SK-N-SH treated with all-trans-retinoic acid at 6 μM for 48 hours (cell line): ENCODE measurements around the gene DHX30.
A peak's percentile ranks its signal among the peaks of the same experiment; 100 is the strongest.

ENCODE experiments used
- ATAC-seq: fragments of 200-7000 bp; cut with Tn5 transposase; 3 replicates; pipeline ENCODE4 v1.9.1; 2020; ENCODE audit warnings: mild to moderate bottlenecking, moderate library complexity
- ARNTL ChIP-seq: fragments of 450-650 bp; formaldehyde crosslinking; IDR thresholded peaks from 2 replicates; pipeline ENCODE4 v1.5.0; 2020; ENCODE audit warnings: low read depth, mild to moderate bottlenecking, moderate library complexity, borderline replicate concordance
- CREB5 ChIP-seq: fragments of 250-450 bp; sonication (Bioruptor Pico); IDR thresholded peaks from 2 replicates; pipeline ENCODE4 v1.5.1; 2020; ENCODE audit warnings: low read depth, mild to moderate bottlenecking, moderate library complexity
- CSDC2 ChIP-seq: fragments of 250-450 bp; sonication (Bioruptor Pico); IDR thresholded peaks from 2 replicates; pipeline ENCODE4 v1.5.0; 2020; ENCODE audit warnings: mild to moderate bottlenecking, moderate library complexity
- CSRNP3 ChIP-seq: fragments of 250-450 bp; sonication (Bioruptor Pico); IDR thresholded peaks from 2 replicates; pipeline ENCODE4 v1.5.1; 2021; ENCODE audit warnings: mild to moderate bottlenecking, moderate library complexity
- ESRRG ChIP-seq: fragments of 250-450 bp; sonication (Bioruptor Pico); IDR thresholded peaks from 2 replicates; pipeline ENCODE4 v1.6.1; 2021; ENCODE audit warnings: mild to moderate bottlenecking
- GLIS3 ChIP-seq: fragments of 250-450 bp; sonication (Bioruptor Pico); IDR thresholded peaks from 2 replicates; pipeline ENCODE4 v1.5.0; 2020; ENCODE audit warnings: mild to moderate bottlenecking, moderate library complexity
- ISL1 ChIP-seq: fragments of 250-450 bp; sonication (Bioruptor Pico); IDR thresholded peaks from 2 replicates; pipeline ENCODE4 v2.1.2; 2022; ENCODE audit warnings: mild to moderate bottlenecking, moderate library complexity
- OSR1 ChIP-seq: fragments of 250-450 bp; sonication (Bioruptor Pico); IDR thresholded peaks from 2 replicates; pipeline ENCODE4 v1.8.0; 2022; ENCODE audit warnings: moderate library complexity, mild to moderate bottlenecking, inconsistent platforms
- POU6F1 ChIP-seq: fragments of 250-450 bp; sonication (Bioruptor Pico); IDR thresholded peaks from 2 replicates; pipeline ENCODE4 v1.8.0; 2021; ENCODE audit warnings: low read depth, mild to moderate bottlenecking, moderate library complexity, borderline replicate concordance
- PPARA ChIP-seq: fragments of 250-450 bp; sonication (Bioruptor Pico); IDR thresholded peaks from 2 replicates; pipeline ENCODE4 v1.5.0; 2020; ENCODE audit warnings: mild to moderate bottlenecking, borderline replicate concordance
- RARB ChIP-seq: fragments of 250-450 bp; sonication (Bioruptor Pico); IDR thresholded peaks from 2 replicates; pipeline ENCODE4 v1.8.0; 2021; ENCODE audit warnings: mild to moderate bottlenecking, moderate library complexity
- TCF4 ChIP-seq: fragments of 250-450 bp; sonication (Bioruptor Pico); IDR thresholded peaks from 2 replicates; pipeline ENCODE4 v1.8.0; 2021; ENCODE audit warnings: mild to moderate bottlenecking, moderate library complexity, borderline replicate concordance
- TOX ChIP-seq: fragments of 250-450 bp; sonication (Bioruptor Pico); IDR thresholded peaks from 2 replicates; pipeline ENCODE4 v1.8.0; 2021; ENCODE audit warnings: mild to moderate bottlenecking, moderate library complexity, borderline replicate concordance
- TSHZ2 ChIP-seq: fragments of 250-450 bp; sonication (Bioruptor Pico); IDR thresholded peaks from 2 replicates; pipeline ENCODE4 v1.5.0; 2020; ENCODE audit warnings: mild to moderate bottlenecking, moderate library complexity
- ZC3H10 ChIP-seq: fragments of 250-450 bp; sonication (Bioruptor Pico); IDR thresholded peaks from 2 replicates; pipeline ENCODE4 v1.5.1; 2021; ENCODE audit warnings: mild to moderate bottlenecking, moderate library complexity
- ZFP3 ChIP-seq: fragments of 250-450 bp; sonication (Bioruptor Pico); IDR thresholded peaks from 2 replicates; pipeline ENCODE4 v1.5.0; 2020; ENCODE audit warnings: mild to moderate bottlenecking, moderate library complexity
- ZFP30 ChIP-seq: fragments of 450-650 bp; formaldehyde crosslinking; IDR thresholded peaks from 2 replicates; pipeline ENCODE4 v1.5.0; 2022; ENCODE audit warnings: mild to moderate bottlenecking, moderate library complexity
- ZNF565 ChIP-seq: fragments of 450-650 bp; formaldehyde crosslinking; conservative IDR thresholded peaks from 2 replicates; pipeline ENCODE4 v1.5.0; 2020; ENCODE audit warnings: low read depth, mild to moderate bottlenecking, moderate library complexity
- ZNF70 ChIP-seq: fragments of 450-650 bp; formaldehyde crosslinking; IDR thresholded peaks from 2 replicates; pipeline ENCODE4 v1.5.0; 2020; ENCODE audit warnings: mild to moderate bottlenecking, moderate library complexity
- ZNF8 ChIP-seq: fragments of 450-650 bp; formaldehyde crosslinking; IDR thresholded peaks from 2 replicates; pipeline ENCODE4 v1.5.0; 2020; ENCODE audit warnings: mild to moderate bottlenecking, moderate library complexity

Gene DHX30

GRCh38 chr3:47847260-47847659 lies 44.3 kb downstream of the DHX30 start:
- TF ChIP-seq CSDC2 (CRISPR knock-in tag) (no peak), TCF4 (CRISPR knock-in tag) (no peak), ZFP30 (CRISPR knock-in tag) (no peak)
- no peak for ATAC-seq

- TF ChIP-seq CREB5 (CRISPR knock-in tag), result no peak
Measured at GRCh38 chr3:47847801-47848518, 45.0 kb downstream of the DHX30 start.

DNA sequence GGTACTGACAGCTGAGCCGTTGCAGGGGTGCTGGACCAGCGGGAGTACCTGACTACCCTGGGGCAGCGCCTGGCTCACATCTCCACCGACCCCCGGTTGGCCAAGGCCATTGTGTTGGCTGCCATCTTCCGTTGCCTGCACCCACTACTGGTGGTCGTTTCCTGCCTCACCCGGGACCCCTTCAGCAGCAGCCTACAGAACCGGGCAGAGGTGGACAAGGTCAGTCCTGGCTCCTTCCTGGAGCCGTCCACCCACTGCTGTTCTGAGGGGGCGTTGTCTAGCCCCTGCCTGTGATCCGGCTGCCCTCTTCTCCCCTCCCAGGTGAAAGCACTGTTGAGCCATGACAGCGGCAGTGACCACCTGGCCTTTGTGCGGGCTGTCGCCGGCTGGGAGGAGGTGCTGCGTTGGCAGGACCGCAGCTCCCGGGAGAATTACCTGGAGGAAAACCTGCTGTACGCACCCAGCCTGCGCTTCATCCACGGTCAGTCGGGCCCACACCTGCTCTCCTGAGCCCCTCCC lies 45.7 kb downstream of the DHX30 start:
- no peak for TF ChIP-seq POU6F1 (CRISPR knock-in tag)
- TF ChIP-seq GLIS3 (CRISPR knock-in tag), result no peak
- TF ChIP-seq CSRNP3 (CRISPR knock-in tag), result no peak
- TF ChIP-seq ZFP30 (CRISPR knock-in tag), result no peak
- TF ChIP-seq, all 23 proteins: peak for 0
- ATAC-seq, result no peak

More at GRCh38 chr3:47847801-47848518, 45.0 kb downstream of the DHX30 start:
- ATAC-seq, result no peak

GRCh38 chr3:47849186-47849698 lies 46.3 kb downstream of the DHX30 start:
- no peak for ATAC-seq
- no peak for TF ChIP-seq ARNTL (CRISPR knock-in tag)

DNA sequence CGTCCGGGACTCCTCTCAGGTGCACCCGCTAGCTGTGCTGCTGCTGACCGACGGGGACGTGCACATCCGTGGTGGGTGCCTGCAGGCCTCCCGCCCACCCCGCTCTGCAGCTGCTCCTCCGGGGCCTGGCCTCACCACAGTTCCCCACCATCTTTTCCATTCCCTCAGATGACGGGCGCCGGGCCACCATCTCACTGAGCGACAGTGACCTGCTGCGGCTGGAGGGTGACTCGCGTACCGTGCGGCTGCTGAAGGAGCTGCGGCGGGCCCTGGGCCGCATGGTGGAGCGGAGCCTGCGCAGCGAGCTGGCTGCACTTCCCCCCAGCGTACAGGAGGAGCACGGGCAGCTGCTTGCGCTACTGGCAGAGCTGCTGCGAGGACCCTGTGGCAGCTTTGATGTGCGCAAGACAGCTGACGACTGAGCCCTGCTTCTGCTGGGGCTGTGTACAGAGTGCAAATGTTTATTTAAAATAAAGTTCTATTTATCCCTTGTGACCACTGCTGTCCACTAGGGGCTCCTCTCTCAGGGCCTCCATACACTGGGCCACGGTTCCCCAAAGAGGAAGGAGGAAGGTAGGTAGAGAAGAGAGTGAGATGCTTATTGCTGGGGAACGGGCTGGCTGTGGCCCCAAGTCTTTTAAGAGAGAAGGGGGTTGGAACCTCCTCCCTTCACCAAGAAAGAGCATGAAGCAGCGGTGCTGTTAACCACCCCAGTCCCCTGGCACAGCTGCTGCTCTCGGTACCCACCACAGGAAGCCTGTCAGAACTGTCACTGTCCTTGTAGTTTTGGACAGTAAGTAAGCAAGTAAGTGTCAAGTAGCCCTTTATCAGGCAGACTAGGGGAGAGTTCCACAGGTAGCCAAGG lies 47.0 kb downstream of the DHX30 start:
- peak; percentile 69 for ATAC-seq
- TF ChIP-seq ZNF565 (CRISPR knock-in tag) (no peak), ZNF8 (CRISPR knock-in tag) (no peak), ZFP30 (CRISPR knock-in tag) (no peak), CREB5 (CRISPR knock-in tag) (no peak), GLIS3 (CRISPR knock-in tag) (no peak), PPARA (CRISPR knock-in tag) (no peak), POU6F1 (CRISPR knock-in tag) (no peak), TCF4 (CRISPR knock-in tag) (no peak), TOX (CRISPR knock-in tag) (no peak), ZC3H10 (CRISPR knock-in tag) (no peak), ISL1 (CRISPR knock-in tag) (no peak), ZNF70 (CRISPR knock-in tag) (no peak), TSHZ2 (CRISPR knock-in tag) (no peak), ESRRG (CRISPR knock-in tag) (no peak), RARB (no peak), ARNTL (CRISPR knock-in tag) (no peak), OSR1 (CRISPR knock-in tag) (no peak), ZFP3 (CRISPR knock-in tag) (no peak), CSDC2 (CRISPR knock-in tag) (no peak)
